Cardiac muscle cell (in vitro differentiated cells and primary cell): ENCODE measurements around the gene GAS5. TPM values are rescaled to one million over a fixed set of nuclear protein-coding genes. Genes with fewer than 3 reads are reported as not detected.

Source experiments
- DNase-seq, 2 donors: peaks; one replicate each; pipeline versions ENCODE4 v3.0.0 to v3.0.0-alpha.2; 2010 to 2017; ENCODE audit warnings: low read depth in 1 of 2, low spot score in 1 of 2
- H3K27ac ChIP-seq: fragments of 200-600 bp; sonication (generic); 2 replicates; pipeline ENCODE4 v1.5.1; 2016
- H3K27me3 ChIP-seq: fragments of 200-600 bp; sonication (generic); 2 replicates; pipeline ENCODE4 v1.6.0; 2016; ENCODE audit warnings: control low read depth
- H3K36me3 ChIP-seq: fragments of 200-600 bp; sonication (generic); 2 replicates; pipeline ENCODE4 v1.5.1; 2016; ENCODE audit warnings: control low read depth
- H3K4me1 ChIP-seq: fragments of 200-600 bp; sonication (generic); 2 replicates; pipeline ENCODE4 v1.8.1; 2017; ENCODE audit warnings: low read depth, mild to moderate bottlenecking, mixed run types
- H3K4me3 ChIP-seq: fragments of 200-600 bp; sonication (generic); 2 replicates; pipeline ENCODE4 v1.5.1; 2016; ENCODE audit warnings: mild to moderate bottlenecking
- H3K9me3 ChIP-seq: fragments of 200-600 bp; sonication (generic); 2 replicates; pipeline ENCODE4 v1.5.1; 2017; ENCODE audit warnings: low read depth, mild to moderate bottlenecking, control low read depth
- CTCF ChIP-seq: IDR thresholded peaks from 2 replicates; pipeline ENCODE4 v1.5.1; 2012; ENCODE audit warnings: low read depth, mild to moderate bottlenecking, low read length
- polyA plus RNA-seq: library from polyadenylated mRNA; unstranded; fragments of >200 nt; fragmentation: Nextera tagmentation; extraction: Ambion mirVana; gene quantifications from 2 replicates; pipeline ENCODE4 v1.2.1, GENCODE V29; 2016
- total RNA-seq: library from RNA; depleted of rRNA; stranded (reverse); fragments of >200 nt; gene quantifications from 2 replicates; pipeline ENCODE4 v1.2.3, GENCODE V29; 2016

The GAS5 gene
- total and polyA plus RNA-seq, 2 experiments from 2014 or later = 158 to 350 TPM

- Histone ChIP-seq H3K27me3 (no peaks in the 10 kb centered on the region), H3K9me3 (no peaks in the 10 kb centered on the region), H3K4me1 (peaks cover 15% of the 10 kb centered on the region), H3K36me3 (peaks cover 28% of the 10 kb centered on the region), H3K4me3 (no peak overlapping the region), H3K27ac (no peak overlapping the region)
- TF ChIP-seq CTCF = no peak
- no peak for DNase-seq
Measured at GRCh38 chr1:173870252-173871075, 2.7 kb upstream of the GAS5 start.

- DNase-seq = no peak
- peak overlapping the region; percentile 82 for H3K27ac ChIP-seq
- H3K9me3 ChIP-seq = no peaks in the 10 kb centered on the region
- no peak for TF ChIP-seq CTCF
- no peaks in the 10 kb centered on the region for H3K27me3 ChIP-seq
- peaks cover 19% of the 10 kb centered on the region for H3K4me1 ChIP-seq
- H3K36me3 ChIP-seq = peaks cover 38% of the 10 kb centered on the region
- H3K4me3 ChIP-seq = peak overlapping the region; percentile 55
Measured at GRCh38 chr1:173869021-173869359, 1.2 kb upstream of the GAS5 start.

GRCh38 chr1:173868266-173869020, 654 bp upstream of the GAS5 start, which contains the start of gene ZBTB37:
TSS of gene ZBTB37 (plus strand) at chr1:173868380. CDS start at chr1:173870226, 1,846 bp downstream.
- H3K9me3 ChIP-seq = no peaks in the 10 kb centered on the region
- TF ChIP-seq CTCF = no peak
- H3K27me3 ChIP-seq = no peaks in the 10 kb centered on the region
- peak within 1 kb of the TSS; percentile 82 for H3K27ac ChIP-seq
- H3K4me3 ChIP-seq = peak within 1 kb of the TSS; percentile 55
- H3K36me3 ChIP-seq = peaks cover 38% of the 10 kb centered on the region
- peak; percentile 41 to 93 for DNase-seq
- H3K4me1 ChIP-seq = peaks cover 19% of the 10 kb centered on the region

- DNase-seq = peak in 1 of 2 donors; percentile 68
- Histone ChIP-seq H3K4me1 (peaks cover 19% of the 10 kb centered on the region), H3K9me3 (no peaks in the 10 kb centered on the region), H3K36me3 (peaks cover 45% of the 10 kb centered on the region), H3K27me3 (no peaks in the 10 kb centered on the region), H3K27ac (peak overlapping the region; percentile 77), H3K4me3 (peak overlapping the region; percentile 38)
- no peak for TF ChIP-seq CTCF
Measured at GRCh38 chr1:173867141-173867752, 542 bp downstream of the GAS5 start.

GRCh38 chr1:173866413-173867115, 1.2 kb downstream of the GAS5 start:
- Histone ChIP-seq H3K9me3 (no peaks in the 10 kb centered on the region), H3K4me1 (peaks cover 19% of the 10 kb centered on the region), H3K27ac (peak overlapping the region; percentile 77), H3K4me3 (peak overlapping the region; percentile 38), H3K27me3 (no peaks in the 10 kb centered on the region), H3K36me3 (peaks cover 45% of the 10 kb centered on the region)
- DNase-seq = peak in 1 of 2 donors; percentile 13
- TF ChIP-seq CTCF = no peak
